Bronchial epithelial cell (primary cell): ENCODE results near the gene CCDC80. TPM values are rescaled to one million over a fixed set of nuclear protein-coding genes. Genes with fewer than 3 reads are reported as not detected.

ENCODE experiments used
- DNase-seq: peaks from one replicate; pipeline ENCODE4 v3.0.0-alpha.2; 2010; ENCODE audit warnings: low read depth
- FAIRE-seq: peaks from 2 replicates; lab custom pipeline; 2011; peaks lifted over from hg19 to GRCh38; lab: Jason Lieb, UNC
- H3K27me3 ChIP-seq: 2 replicates; pipeline ENCODE4 v1.5.1; 2011; ENCODE audit warnings: low read length; ENCODE audit not compliant: control insufficient read depth, insufficient read depth
- H3K36me3 ChIP-seq: 2 replicates; pipeline ENCODE4 v1.5.1; 2011; ENCODE audit warnings: low read length; ENCODE audit not compliant: control insufficient read depth, insufficient read depth
- H3K4me3 ChIP-seq: 2 replicates; pipeline ENCODE4 v1.5.1; 2011; ENCODE audit warnings: mild to moderate bottlenecking, low read depth, low read length, control low read depth
- CTCF ChIP-seq: IDR thresholded peaks from 2 replicates; pipeline ENCODE4 v1.5.1; 2011; ENCODE audit warnings: mild to moderate bottlenecking, moderate library complexity, low read length, control low read depth, inconsistent platforms; ENCODE audit not compliant: insufficient read depth, severe bottlenecking
- total RNA-seq: library from RNA; depleted of rRNA; stranded (reverse); fragments of >200 nt; gene quantifications from 2 replicates; pipeline ENCODE4 v1.2.1, GENCODE V29; 2014

The CCDC80 gene
- total RNA-seq, 1 donor from 2014 or later: 8.2 TPM

- Histone ChIP-seq H3K36me3 (no peaks in the 10 kb centered on the region), H3K27me3 (no peaks in the 10 kb centered on the region), H3K4me3 (no peak overlapping the region)
- no peak for TF ChIP-seq CTCF
- no peak for DNase-seq
- no peak for FAIRE-seq
Observed at GRCh38 chr3:112605285-112605684, 35.7 kb downstream of the CCDC80 start.

GRCh38 chr3:112604536-112604935 lies 36.4 kb downstream of the CCDC80 start:
- Histone ChIP-seq H3K27me3 (no peaks in the 10 kb centered on the region), H3K36me3 (no peaks in the 10 kb centered on the region), H3K4me3 (no peak overlapping the region)
- TF ChIP-seq CTCF: no peak
- no peak for FAIRE-seq
- no peak for DNase-seq

GRCh38 chr3:112602217-112602838 lies 38.6 kb downstream of the CCDC80 start:
- H3K27me3 ChIP-seq: no peaks in the 10 kb centered on the region
- FAIRE-seq (no peak), DNase-seq (no peak)
- no peak overlapping the region for H3K4me3 ChIP-seq
- no peak for TF ChIP-seq CTCF
- no peaks in the 10 kb centered on the region for H3K36me3 ChIP-seq

GRCh38 chr3:112598731-112599130 lies 42.2 kb downstream of the CCDC80 start:
- DNase-seq: no peak
- H3K27me3 ChIP-seq: no peaks in the 10 kb centered on the region
- H3K4me3 ChIP-seq: no peak overlapping the region
- no peak for FAIRE-seq
- H3K36me3 ChIP-seq: no peaks in the 10 kb centered on the region
- TF ChIP-seq CTCF: no peak

- Histone ChIP-seq H3K4me3 (no peak overlapping the region), H3K27me3 (no peaks in the 10 kb centered on the region), H3K36me3 (no peaks in the 10 kb centered on the region)
- FAIRE-seq (no peak), DNase-seq (no peak)
- TF ChIP-seq CTCF: no peak
Observed at GRCh38 chr3:112597945-112598344, 43.0 kb downstream of the CCDC80 start.

GRCh38 chr3:112594856-112595255 lies 46.1 kb downstream of the CCDC80 start:
- no peak overlapping the region for H3K4me3 ChIP-seq
- no peaks in the 10 kb centered on the region for H3K36me3 ChIP-seq
- DNase-seq: no peak
- TF ChIP-seq CTCF: no peak
- H3K27me3 ChIP-seq: no peaks in the 10 kb centered on the region
- FAIRE-seq: no peak
